ENCODE measurements around the gene CYCS. TPM values are rescaled to one million over a fixed set of nuclear protein-coding genes. Genes with fewer than 3 reads are reported as not detected.

Gene CYCS
- total and polyA plus RNA-seq, 2 of the 8 experiments (the other 6 are each of a cell fraction or from before 2014, with no cell fraction given) = 48.6 to 229 TPM

DNA sequence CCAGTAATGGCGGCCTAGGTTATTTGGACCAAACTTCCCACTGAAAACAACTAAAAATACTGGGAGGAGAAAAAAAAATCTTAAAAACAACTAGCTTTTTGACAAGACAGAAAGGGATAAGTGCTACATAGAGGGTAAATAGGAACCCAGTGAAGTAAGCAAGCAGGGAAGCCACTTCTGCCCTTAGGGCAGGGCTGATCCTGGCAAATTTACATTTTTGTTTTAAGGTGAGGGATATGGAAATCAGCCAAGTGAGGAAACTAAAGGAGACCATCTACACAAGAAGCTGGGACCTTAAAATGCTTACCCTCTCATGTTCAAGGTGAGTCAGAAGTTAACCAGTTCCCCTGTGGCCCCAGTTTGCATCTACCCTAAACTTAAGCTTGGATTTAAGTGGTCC, 46.5 kb upstream of the CYCS start (continued):
- TF ChIP-seq, protein P1, sequence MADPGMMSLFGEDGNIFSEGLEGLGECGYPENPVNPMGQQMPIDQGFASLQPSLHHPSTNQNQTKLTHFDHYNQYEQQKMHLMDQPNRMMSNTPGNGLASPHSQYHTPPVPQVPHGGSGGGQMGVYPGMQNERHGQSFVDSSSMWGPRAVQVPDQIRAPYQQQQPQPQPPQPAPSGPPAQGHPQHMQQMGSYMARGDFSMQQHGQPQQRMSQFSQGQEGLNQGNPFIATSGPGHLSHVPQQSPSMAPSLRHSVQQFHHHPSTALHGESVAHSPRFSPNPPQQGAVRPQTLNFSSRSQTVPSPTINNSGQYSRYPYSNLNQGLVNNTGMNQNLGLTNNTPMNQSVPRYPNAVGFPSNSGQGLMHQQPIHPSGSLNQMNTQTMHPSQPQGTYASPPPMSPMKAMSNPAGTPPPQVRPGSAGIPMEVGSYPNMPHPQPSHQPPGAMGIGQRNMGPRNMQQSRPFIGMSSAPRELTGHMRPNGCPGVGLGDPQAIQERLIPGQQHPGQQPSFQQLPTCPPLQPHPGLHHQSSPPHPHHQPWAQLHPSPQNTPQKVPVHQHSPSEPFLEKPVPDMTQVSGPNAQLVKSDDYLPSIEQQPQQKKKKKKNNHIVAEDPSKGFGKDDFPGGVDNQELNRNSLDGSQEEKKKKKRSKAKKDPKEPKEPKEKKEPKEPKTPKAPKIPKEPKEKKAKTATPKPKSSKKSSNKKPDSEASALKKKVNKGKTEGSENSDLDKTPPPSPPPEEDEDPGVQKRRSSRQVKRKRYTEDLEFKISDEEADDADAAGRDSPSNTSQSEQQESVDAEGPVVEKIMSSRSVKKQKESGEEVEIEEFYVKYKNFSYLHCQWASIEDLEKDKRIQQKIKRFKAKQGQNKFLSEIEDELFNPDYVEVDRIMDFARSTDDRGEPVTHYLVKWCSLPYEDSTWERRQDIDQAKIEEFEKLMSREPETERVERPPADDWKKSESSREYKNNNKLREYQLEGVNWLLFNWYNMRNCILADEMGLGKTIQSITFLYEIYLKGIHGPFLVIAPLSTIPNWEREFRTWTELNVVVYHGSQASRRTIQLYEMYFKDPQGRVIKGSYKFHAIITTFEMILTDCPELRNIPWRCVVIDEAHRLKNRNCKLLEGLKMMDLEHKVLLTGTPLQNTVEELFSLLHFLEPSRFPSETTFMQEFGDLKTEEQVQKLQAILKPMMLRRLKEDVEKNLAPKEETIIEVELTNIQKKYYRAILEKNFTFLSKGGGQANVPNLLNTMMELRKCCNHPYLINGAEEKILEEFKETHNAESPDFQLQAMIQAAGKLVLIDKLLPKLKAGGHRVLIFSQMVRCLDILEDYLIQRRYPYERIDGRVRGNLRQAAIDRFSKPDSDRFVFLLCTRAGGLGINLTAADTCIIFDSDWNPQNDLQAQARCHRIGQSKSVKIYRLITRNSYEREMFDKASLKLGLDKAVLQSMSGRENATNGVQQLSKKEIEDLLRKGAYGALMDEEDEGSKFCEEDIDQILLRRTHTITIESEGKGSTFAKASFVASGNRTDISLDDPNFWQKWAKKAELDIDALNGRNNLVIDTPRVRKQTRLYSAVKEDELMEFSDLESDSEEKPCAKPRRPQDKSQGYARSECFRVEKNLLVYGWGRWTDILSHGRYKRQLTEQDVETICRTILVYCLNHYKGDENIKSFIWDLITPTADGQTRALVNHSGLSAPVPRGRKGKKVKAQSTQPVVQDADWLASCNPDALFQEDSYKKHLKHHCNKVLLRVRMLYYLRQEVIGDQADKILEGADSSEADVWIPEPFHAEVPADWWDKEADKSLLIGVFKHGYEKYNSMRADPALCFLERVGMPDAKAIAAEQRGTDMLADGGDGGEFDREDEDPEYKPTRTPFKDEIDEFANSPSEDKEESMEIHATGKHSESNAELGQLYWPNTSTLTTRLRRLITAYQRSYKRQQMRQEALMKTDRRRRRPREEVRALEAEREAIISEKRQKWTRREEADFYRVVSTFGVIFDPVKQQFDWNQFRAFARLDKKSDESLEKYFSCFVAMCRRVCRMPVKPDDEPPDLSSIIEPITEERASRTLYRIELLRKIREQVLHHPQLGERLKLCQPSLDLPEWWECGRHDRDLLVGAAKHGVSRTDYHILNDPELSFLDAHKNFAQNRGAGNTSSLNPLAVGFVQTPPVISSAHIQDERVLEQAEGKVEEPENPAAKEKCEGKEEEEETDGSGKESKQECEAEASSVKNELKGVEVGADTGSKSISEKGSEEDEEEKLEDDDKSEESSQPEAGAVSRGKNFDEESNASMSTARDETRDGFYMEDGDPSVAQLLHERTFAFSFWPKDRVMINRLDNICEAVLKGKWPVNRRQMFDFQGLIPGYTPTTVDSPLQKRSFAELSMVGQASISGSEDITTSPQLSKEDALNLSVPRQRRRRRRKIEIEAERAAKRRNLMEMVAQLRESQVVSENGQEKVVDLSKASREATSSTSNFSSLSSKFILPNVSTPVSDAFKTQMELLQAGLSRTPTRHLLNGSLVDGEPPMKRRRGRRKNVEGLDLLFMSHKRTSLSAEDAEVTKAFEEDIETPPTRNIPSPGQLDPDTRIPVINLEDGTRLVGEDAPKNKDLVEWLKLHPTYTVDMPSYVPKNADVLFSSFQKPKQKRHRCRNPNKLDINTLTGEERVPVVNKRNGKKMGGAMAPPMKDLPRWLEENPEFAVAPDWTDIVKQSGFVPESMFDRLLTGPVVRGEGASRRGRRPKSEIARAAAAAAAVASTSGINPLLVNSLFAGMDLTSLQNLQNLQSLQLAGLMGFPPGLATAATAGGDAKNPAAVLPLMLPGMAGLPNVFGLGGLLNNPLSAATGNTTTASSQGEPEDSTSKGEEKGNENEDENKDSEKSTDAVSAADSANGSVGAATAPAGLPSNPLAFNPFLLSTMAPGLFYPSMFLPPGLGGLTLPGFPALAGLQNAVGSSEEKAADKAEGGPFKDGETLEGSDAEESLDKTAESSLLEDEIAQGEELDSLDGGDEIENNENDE (IDR thresholded peaks at IDR 0.05; ENCODE audit: insufficient replicate concordance, low read length) = no peak
- no peak for TF ChIP-seq JUND (IDR thresholded peaks at IDR 0.05; ENCODE audit: low read length)
- TF ChIP-seq, protein P2, sequence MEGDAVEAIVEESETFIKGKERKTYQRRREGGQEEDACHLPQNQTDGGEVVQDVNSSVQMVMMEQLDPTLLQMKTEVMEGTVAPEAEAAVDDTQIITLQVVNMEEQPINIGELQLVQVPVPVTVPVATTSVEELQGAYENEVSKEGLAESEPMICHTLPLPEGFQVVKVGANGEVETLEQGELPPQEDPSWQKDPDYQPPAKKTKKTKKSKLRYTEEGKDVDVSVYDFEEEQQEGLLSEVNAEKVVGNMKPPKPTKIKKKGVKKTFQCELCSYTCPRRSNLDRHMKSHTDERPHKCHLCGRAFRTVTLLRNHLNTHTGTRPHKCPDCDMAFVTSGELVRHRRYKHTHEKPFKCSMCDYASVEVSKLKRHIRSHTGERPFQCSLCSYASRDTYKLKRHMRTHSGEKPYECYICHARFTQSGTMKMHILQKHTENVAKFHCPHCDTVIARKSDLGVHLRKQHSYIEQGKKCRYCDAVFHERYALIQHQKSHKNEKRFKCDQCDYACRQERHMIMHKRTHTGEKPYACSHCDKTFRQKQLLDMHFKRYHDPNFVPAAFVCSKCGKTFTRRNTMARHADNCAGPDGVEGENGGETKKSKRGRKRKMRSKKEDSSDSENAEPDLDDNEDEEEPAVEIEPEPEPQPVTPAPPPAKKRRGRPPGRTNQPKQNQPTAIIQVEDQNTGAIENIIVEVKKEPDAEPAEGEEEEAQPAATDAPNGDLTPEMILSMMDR (IDR thresholded peaks at IDR 0.05; ENCODE audit: control extremely low read depth in 1 of 3, insufficient read depth in 1 of 3, low read depth in 1 of 3, low read length in 3 of 3) = no peak
